Activated T-helper 9 cell treated with anti-CD3 and anti-CD28 coated beads, Interleukin-2, amount 50 U/mL, for 16 hours (primary cell): ENCODE results near the gene DCPS.
"Not testable (repeated sequence)": the region's sequence is repeated elsewhere in the genome, so short reads cannot be mapped to it uniquely, and the experiment has no call there.

Source experiments
- DNase-seq: peaks from one replicate; pipeline ENCODE4 v3.0.0-alpha.2; 2020; ENCODE audit warnings: low read depth

DCPS gene

GRCh38 chr11:126288237-126288636, 15.6 kb upstream of the DCPS start:
- no peak for DNase-seq

GRCh38 chr11:126290887-126291286, 13.0 kb upstream of the DCPS start:
- no peak for DNase-seq

- no peak for DNase-seq
Measured at GRCh38 chr11:126293726-126294125, 10.1 kb upstream of the DCPS start.

GRCh38 chr11:126297004-126297403, 6.9 kb upstream of the DCPS start:
- no peak for DNase-seq

GRCh38 chr11:126304457-126305075, 706 bp downstream of the DCPS start:
- no peak for DNase-seq

- no peak for DNase-seq
Measured at GRCh38 chr11:126305699-126306098, 1.8 kb downstream of the DCPS start.

- no peak for DNase-seq
Measured at GRCh38 chr11:126307706-126308105, 3.8 kb downstream of the DCPS start.

- no peak for DNase-seq
Measured at GRCh38 chr11:126308271-126308671, 4.4 kb downstream of the DCPS start.

- DNase-seq: not testable (repeated sequence)
Measured at GRCh38 chr11:126308771-126309170, 4.9 kb downstream of the DCPS start.

GRCh38 chr11:126310200-126310991, 6.5 kb downstream of the DCPS start:
- DNase-seq: peak; percentile 27

- no peak for DNase-seq
Measured at GRCh38 chr11:126310992-126311310, 7.1 kb downstream of the DCPS start.

GRCh38 chr11:126311401-126312291, 7.8 kb downstream of the DCPS start:
- DNase-seq: no peak

- DNase-seq: no peak
Measured at GRCh38 chr11:126312961-126313360, 9.1 kb downstream of the DCPS start.

- no peak for DNase-seq
Measured at GRCh38 chr11:126313826-126314225, 10.0 kb downstream of the DCPS start.

- no peak for DNase-seq
Measured at GRCh38 chr11:126317432-126317755, 13.5 kb downstream of the DCPS start.

- no peak for DNase-seq
Measured at GRCh38 chr11:126317756-126318573, 14.1 kb downstream of the DCPS start.

GRCh38 chr11:126318574-126319373, 14.9 kb downstream of the DCPS start:
- DNase-seq: no peak

GRCh38 chr11:126319374-126319740, 15.5 kb downstream of the DCPS start:
- no peak for DNase-seq

GRCh38 chr11:126322996-126323395, 19.1 kb downstream of the DCPS start:
- no peak for DNase-seq

GRCh38 chr11:126327281-126328000, 23.6 kb downstream of the DCPS start:
- DNase-seq: no peak

GRCh38 chr11:126328001-126328390, 24.1 kb downstream of the DCPS start:
- no peak for DNase-seq
